GM06990 (cell line): ENCODE data around the gene MGST2.

ENCODE experiments used
- DNase-seq: peaks from one replicate; pipeline ENCODE4 v3.0.0-alpha.2; 2011; ENCODE audit not compliant: insufficient read length; ENCODE audit errors: extremely low read depth
- H3K27me3 ChIP-seq: replicated peaks from 2 replicates; pipeline ENCODE4 v1.6.0; 2011; ENCODE audit warnings: low read length; ENCODE audit not compliant: control insufficient read depth, insufficient read depth
- H3K36me3 ChIP-seq: 2 replicates; pipeline ENCODE4 v1.5.1; 2011; ENCODE audit warnings: low read length; ENCODE audit not compliant: control insufficient read depth, insufficient read depth
- H3K4me3 ChIP-seq: replicated peaks from 2 replicates; pipeline ENCODE4 v1.5.1; 2011; ENCODE audit warnings: low read depth, mild to moderate bottlenecking, control low read depth, low read length
- TF ChIP-seq, protein P1 (sequence below): IDR thresholded peaks from 2 replicates; pipeline ENCODE4 v1.5.1; 2011; ENCODE audit warnings: low read length, control low read depth, mild to moderate bottlenecking, inconsistent platforms; ENCODE audit not compliant: insufficient read depth, poor library complexity, severe bottlenecking

MGST2 gene

DNA sequence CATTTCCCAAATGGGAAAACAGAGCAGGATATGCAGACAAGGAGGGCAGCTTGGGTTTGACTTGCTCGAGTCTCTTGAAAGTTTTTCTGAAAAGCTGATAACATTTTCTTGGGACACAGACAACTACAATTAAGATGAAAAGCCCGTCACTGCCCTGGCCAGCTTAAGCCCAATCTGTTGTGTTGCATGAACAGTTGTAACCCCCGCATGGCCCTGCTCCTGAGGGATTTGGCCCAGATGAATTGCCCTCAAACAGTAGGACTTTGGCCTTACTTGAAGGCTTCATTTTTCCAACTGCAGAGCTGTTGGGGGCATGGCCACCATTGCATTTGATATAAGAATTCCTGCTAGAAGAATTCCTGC lies 40.5 kb upstream of the MGST2 start:
- DNase-seq: no peak
- Histone ChIP-seq H3K36me3 (no peaks in the 10 kb centered on the region), H3K27me3 (no peaks in the 10 kb centered on the region; the same call in 1 of the 2 replicates), H3K4me3 (no peak overlapping the region)
- TF ChIP-seq, protein P1, sequence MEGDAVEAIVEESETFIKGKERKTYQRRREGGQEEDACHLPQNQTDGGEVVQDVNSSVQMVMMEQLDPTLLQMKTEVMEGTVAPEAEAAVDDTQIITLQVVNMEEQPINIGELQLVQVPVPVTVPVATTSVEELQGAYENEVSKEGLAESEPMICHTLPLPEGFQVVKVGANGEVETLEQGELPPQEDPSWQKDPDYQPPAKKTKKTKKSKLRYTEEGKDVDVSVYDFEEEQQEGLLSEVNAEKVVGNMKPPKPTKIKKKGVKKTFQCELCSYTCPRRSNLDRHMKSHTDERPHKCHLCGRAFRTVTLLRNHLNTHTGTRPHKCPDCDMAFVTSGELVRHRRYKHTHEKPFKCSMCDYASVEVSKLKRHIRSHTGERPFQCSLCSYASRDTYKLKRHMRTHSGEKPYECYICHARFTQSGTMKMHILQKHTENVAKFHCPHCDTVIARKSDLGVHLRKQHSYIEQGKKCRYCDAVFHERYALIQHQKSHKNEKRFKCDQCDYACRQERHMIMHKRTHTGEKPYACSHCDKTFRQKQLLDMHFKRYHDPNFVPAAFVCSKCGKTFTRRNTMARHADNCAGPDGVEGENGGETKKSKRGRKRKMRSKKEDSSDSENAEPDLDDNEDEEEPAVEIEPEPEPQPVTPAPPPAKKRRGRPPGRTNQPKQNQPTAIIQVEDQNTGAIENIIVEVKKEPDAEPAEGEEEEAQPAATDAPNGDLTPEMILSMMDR: no peak

DNA sequence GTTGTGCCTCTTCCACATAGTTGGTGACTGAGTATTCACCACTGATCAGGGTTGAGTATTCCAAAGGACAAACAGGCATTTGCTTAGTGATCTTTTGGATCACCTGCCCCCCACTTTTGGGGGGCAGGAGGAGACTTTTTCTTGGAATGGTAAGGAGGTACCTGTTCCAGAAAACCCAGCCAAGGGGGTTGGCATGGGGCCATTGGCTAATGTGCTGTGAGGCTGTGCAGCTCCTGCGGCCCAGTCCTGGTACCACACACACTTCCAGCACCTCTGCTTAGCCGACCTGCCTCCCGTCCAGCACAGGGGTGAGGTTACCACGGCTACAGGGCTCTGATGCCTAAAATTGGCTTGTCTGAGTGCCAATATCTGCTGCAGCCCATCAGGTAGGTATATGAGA lies 40.1 kb upstream of the MGST2 start:
- DNase-seq: no peak
- Histone ChIP-seq H3K36me3 (no peaks in the 10 kb centered on the region), H3K4me3 (no peak overlapping the region), H3K27me3 (no peaks in the 10 kb centered on the region; the same call in 1 of the 2 replicates)
- TF ChIP-seq, protein P1: no peak

DNA sequence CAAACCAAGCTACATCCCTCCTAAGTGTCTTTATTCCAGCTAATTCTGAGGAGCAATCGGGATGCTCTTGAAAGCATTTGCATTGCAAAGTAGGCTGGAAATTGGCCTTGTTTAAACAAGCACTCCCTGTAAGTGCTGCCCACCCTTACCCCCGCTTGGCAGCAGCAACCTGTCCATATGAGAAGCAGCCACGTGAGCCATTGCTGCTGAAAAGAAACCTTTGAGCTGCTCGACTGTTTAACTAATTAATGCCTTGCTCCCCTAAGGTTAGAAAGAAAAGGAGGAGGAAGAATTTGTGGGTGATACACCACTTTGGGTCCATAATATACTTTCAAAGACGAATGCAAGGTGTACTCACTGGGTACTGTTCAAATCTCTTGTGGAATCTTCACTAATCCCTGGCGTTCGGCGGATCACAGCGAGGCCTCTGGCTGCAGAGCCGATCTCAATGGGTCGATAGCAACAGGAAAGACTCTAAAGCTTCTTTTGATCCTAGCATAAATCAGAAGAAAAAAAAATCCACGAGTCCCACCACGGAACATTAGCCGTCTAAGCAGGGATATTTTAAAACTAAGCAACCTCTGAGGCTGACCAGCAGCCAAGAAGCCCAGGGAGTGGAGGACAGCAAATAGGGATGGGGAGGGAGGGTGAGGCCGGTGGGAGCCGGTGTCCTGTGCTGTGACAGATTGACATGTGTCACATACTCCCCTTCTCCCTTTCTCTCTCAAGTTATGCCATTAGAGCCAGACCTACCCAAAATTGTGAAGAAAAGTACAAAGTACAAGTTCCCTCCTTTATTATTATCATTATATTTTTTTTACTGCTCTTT lies 37.2 kb upstream of the MGST2 start:
- no peaks in the 10 kb centered on the region for H3K36me3 ChIP-seq
- H3K27me3 ChIP-seq: peaks cover 2% of the 10 kb centered on the region
- TF ChIP-seq, protein P1: no peak
- no peak for DNase-seq
- no peak overlapping the region for H3K4me3 ChIP-seq

DNA sequence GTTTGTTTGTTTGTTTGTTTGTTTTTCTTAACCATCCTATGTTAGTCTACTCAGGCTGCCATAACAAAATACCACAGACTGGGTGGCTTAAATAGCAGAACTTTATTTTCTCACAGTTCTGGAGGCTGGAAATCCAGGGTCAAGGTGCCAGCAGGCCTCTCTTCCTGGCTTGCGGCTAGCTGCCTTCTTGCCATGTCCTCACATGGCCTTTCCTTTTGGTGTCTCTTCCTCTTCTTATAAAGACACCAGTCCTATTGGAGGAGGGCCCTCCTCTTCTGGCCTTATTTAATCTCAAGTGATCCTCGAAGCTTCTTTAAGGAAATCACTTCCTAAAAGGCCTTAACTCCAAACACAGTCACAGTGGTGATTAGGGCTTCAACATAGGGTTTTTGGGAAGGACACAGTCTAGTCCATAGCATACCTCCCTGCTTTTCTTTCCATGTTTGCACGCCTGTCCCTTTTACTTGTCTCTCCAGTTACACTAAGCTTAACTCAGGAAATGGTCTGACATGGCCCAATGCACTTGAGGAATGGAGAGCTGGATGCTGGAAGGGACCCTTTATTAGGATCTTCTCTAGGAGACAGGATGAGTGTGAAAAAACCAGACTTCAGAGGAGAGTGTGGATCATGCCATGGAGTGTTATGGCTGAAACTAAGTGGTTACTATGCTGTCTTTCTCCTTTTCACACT lies 36.0 kb upstream of the MGST2 start:
- Histone ChIP-seq H3K36me3 (no peaks in the 10 kb centered on the region), H3K4me3 (no peak overlapping the region), H3K27me3 (peaks cover 2% of the 10 kb centered on the region)
- TF ChIP-seq, protein P1: no peak
- no peak for DNase-seq

DNA sequence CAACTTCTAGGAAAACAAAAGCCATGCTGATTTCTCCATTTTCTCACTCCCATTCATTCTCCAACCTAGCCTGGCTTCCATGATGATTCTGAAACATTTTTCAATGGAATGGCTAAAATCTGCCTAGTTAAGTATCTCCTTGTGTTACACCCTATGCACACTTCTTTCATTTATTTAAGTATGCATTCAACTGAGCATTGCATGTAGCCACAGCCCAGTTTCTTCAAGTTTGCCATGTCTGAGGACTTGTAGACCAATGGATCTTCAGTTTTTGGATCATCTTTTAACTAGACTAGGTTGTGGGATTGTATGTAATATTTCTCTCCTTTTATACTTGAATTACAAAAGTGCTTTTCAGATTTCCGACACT lies 35.5 kb upstream of the MGST2 start:
- no peaks in the 10 kb centered on the region for H3K36me3 ChIP-seq
- H3K4me3 ChIP-seq: no peak overlapping the region
- DNase-seq: no peak
- peaks cover 2% of the 10 kb centered on the region for H3K27me3 ChIP-seq
- TF ChIP-seq, protein P1: no peak
